ENCODE measurements around the gene SHKBP1.

The SHKBP1 gene

DNA sequence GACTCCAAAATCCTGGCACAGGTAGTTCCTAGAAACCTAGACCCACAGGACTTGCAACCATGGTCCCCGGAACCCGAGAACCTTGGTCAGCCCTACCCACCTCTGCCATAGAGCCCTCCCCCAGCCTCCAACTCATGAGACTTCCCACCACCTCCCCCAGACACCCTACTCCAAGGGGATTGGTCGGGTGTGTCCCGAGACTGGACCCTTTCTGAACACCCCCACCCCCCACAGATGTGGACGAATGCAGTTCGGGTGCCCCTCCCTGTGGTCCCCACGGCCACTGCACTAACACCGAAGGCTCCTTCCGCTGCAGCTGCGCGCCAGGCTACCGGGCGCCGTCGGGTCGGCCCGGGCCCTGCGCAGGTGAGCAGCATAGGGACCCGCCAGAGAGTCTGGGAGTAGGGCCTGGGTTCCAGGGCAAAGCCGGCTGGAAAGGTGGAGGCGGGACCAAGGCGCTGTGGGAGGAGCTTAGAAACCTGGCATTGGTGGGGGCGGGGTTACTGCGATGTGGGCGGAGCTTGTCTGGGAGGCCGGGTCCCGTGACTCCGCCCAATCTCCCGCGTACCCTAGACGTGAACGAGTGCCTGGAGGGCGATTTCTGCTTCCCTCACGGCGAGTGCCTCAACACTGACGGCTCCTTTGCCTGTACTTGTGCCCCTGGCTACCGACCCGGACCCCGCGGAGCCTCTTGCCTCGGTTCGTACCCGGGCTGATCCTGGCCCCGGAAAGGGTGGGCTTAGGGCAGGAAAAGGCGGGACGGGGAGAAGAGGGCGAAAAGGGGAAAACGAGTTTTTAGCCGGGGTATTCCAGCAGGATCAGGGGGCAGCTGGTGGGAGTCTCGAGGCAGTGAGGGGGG is 36.4 kb downstream of the SHKBP1 start:
- Histone ChIP-seq H3K4me2 (ENCODE audit: low read length) (peak overlapping the region; percentile 83), H3K4me1 (ENCODE audit: control insufficient read depth, low read length) (peaks cover 40% of the 10 kb centered on the region), H3K9me2 (replicated peaks; ENCODE audit: control insufficient read depth, low read length) (no peaks in the 10 kb centered on the region), H3K36me3 (ENCODE audit: control insufficient read depth, low read length) (no peaks in the 10 kb centered on the region), H3K27ac (ENCODE audit: low read depth, low read length) (peak overlapping the region; percentile 75), H4K20me1 (ENCODE audit: control insufficient read depth, insufficient read depth, low read depth, low read length) (no peaks in the 10 kb centered on the region), H3K9me3 (ENCODE audit: control insufficient read depth, insufficient read depth, low read length) (no peaks in the 10 kb centered on the region), H3F3A (ENCODE audit: control insufficient read depth, insufficient read depth) (peaks cover 7% of the 10 kb centered on the region), H3K79me2 (ENCODE audit: control insufficient read depth, low read length) (no peaks in the 10 kb centered on the region), H3K4me3 (ENCODE audit: low read length) (peak overlapping the region; percentile 82), H3K27me3 (ENCODE audit: control insufficient read depth, low read length) (no peaks in the 10 kb centered on the region)
- TF ChIP-seq, protein P1, sequence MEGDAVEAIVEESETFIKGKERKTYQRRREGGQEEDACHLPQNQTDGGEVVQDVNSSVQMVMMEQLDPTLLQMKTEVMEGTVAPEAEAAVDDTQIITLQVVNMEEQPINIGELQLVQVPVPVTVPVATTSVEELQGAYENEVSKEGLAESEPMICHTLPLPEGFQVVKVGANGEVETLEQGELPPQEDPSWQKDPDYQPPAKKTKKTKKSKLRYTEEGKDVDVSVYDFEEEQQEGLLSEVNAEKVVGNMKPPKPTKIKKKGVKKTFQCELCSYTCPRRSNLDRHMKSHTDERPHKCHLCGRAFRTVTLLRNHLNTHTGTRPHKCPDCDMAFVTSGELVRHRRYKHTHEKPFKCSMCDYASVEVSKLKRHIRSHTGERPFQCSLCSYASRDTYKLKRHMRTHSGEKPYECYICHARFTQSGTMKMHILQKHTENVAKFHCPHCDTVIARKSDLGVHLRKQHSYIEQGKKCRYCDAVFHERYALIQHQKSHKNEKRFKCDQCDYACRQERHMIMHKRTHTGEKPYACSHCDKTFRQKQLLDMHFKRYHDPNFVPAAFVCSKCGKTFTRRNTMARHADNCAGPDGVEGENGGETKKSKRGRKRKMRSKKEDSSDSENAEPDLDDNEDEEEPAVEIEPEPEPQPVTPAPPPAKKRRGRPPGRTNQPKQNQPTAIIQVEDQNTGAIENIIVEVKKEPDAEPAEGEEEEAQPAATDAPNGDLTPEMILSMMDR (IDR thresholded peaks at IDR 0.05; ENCODE audit: low read depth, low read length, poor library complexity, severe bottlenecking), result no peak
- TF ChIP-seq EZH2phosphoT487 (IDR thresholded peaks at IDR 0.05; ENCODE audit: borderline replicate concordance, low read length), result no peak

DNA sequence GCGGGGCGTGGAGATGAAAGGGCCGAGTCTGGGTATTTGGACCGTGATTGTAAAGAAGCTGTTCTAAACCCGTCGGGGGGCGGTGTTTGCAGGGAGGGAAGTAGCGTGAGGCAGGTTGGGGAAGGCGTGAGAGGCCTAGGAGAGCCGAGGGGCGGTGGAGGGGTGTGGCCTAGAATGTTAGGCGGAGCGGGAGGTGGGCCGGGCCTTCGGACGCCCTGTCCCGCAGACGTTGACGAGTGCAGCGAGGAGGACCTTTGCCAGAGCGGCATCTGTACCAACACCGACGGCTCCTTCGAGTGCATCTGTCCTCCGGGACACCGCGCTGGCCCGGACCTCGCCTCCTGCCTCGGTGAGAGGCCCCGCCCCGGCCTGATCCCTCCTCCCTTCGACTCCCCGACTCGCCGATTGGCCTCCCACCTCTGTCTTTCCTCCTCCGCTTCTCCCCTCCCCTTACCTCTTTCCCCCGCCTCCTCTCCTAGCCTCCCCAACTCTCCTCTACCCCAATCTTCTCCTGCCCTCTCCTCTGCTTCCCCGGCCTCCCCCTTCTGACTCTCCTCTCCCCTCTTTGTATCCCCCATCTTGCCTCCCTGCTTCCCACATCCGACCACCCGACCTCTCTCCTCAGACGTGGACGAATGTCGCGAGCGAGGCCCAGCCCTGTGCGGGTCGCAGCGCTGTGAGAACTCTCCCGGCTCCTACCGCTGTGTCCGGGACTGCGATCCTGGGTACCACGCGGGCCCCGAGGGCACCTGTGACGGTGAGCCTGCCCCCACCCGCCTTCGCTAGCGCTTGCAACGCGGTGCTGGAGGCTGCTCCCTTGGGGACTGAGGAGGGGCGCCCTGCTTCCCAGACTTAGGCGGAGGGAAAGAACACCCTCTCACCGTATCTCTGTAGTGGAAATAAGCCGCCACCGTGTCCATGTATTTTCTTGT is 37.3 kb downstream of the SHKBP1 start:
- peaks cover 7% of the 10 kb centered on the region for H3F3A ChIP-seq (ENCODE audit: control insufficient read depth, insufficient read depth)
- no peaks in the 10 kb centered on the region for H3K27me3 ChIP-seq (ENCODE audit: control insufficient read depth, low read length)
- H3K36me3 ChIP-seq (ENCODE audit: control insufficient read depth, low read length), result no peaks in the 10 kb centered on the region
- TF ChIP-seq, protein P1 (IDR thresholded peaks at IDR 0.05; ENCODE audit: low read depth, low read length, poor library complexity, severe bottlenecking), result peak; percentile 13
- no peak for TF ChIP-seq EZH2phosphoT487 (IDR thresholded peaks at IDR 0.05; ENCODE audit: borderline replicate concordance, low read length)
- peak overlapping the region; percentile 75 for H3K27ac ChIP-seq (ENCODE audit: low read depth, low read length)
- no peaks in the 10 kb centered on the region for H3K9me2 ChIP-seq (replicated peaks; ENCODE audit: control insufficient read depth, low read length)
- H4K20me1 ChIP-seq (ENCODE audit: control insufficient read depth, insufficient read depth, low read depth, low read length), result no peaks in the 10 kb centered on the region
- peak overlapping the region; percentile 83 for H3K4me2 ChIP-seq (ENCODE audit: low read length)
- no peaks in the 10 kb centered on the region for H3K79me2 ChIP-seq (ENCODE audit: control insufficient read depth, low read length)
- H3K9me3 ChIP-seq (ENCODE audit: control insufficient read depth, insufficient read depth, low read length), result no peaks in the 10 kb centered on the region
- H3K4me1 ChIP-seq (ENCODE audit: control insufficient read depth, low read length), result peaks cover 38% of the 10 kb centered on the region
- peak overlapping the region; percentile 82 for H3K4me3 ChIP-seq (ENCODE audit: low read length)

DNA sequence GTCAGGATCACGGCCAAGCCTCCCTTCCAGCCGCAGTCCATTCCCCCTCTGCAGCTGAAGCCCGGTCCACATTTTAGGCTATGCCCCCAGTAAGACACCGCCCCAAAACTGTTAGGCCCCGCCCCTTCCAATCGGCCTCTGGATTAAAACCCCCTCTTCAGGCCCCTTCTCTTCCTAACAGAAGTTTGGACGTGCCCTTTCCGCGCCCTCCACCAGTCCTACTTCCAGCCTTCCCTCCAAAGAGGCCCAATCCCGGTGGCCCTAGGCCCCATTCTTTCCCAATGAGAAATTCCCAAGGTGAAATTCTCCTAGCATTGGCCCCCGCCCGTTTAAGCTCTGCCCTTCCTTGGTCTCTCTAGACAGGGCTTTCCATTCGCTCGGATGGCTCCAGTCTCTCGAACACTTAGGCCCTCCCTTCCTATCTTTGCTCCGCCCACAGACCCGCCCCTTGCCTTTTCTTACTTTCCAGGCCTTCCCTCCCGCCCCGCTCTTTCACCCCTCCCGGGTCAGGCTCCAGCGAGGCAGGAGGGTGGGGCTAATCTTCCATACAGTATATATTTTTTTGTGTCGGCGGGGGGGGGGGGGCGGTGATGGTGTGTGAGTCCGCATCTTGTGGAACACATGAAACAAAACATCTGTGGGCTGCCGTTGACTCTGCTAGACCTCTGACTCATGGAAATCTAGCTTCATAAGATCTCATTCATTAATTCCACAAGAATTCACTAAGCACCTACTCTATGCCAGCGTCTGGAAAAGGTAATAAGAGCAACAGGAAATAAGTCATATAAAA is 38.1 kb downstream of the SHKBP1 start:
- Histone ChIP-seq H3K4me1 (ENCODE audit: control insufficient read depth, low read length) (peaks cover 29% of the 10 kb centered on the region), H3K27ac (ENCODE audit: low read depth, low read length) (peak overlapping the region; percentile 75), H3K27me3 (ENCODE audit: control insufficient read depth, low read length) (no peaks in the 10 kb centered on the region), H3K4me3 (ENCODE audit: low read length) (peak overlapping the region; percentile 82), H3F3A (ENCODE audit: control insufficient read depth, insufficient read depth) (peaks cover 7% of the 10 kb centered on the region), H3K79me2 (ENCODE audit: control insufficient read depth, low read length) (no peaks in the 10 kb centered on the region), H3K36me3 (ENCODE audit: control insufficient read depth, low read length) (no peaks in the 10 kb centered on the region), H3K9me2 (replicated peaks; ENCODE audit: control insufficient read depth, low read length) (no peaks in the 10 kb centered on the region), H4K20me1 (ENCODE audit: control insufficient read depth, insufficient read depth, low read depth, low read length) (no peaks in the 10 kb centered on the region), H3K9me3 (ENCODE audit: control insufficient read depth, insufficient read depth, low read length) (no peaks in the 10 kb centered on the region), H3K4me2 (ENCODE audit: low read length) (peak overlapping the region; percentile 83)
- TF ChIP-seq, protein P1 (IDR thresholded peaks at IDR 0.05; ENCODE audit: low read depth, low read length, poor library complexity, severe bottlenecking), result no peak
- TF ChIP-seq EZH2phosphoT487 (IDR thresholded peaks at IDR 0.05; ENCODE audit: borderline replicate concordance, low read length), result no peak

All from DOHH2 (cell line).